ENCODE data around the gene CBFA2T2. TPM values are rescaled to one million over a fixed set of nuclear protein-coding genes. Genes with fewer than 3 reads are reported as not detected.
"Not testable (repeated sequence)": the region's sequence is repeated elsewhere in the genome, so short reads cannot be mapped to it uniquely, and the experiment has no call there.

CBFA2T2 gene
- total RNA-seq, 2 donors from 2014 or later = 14.8 to 18.0 TPM

- peaks cover 0 to 12% of the 10 kb centered on the region in 2 donors for H3K4me1 ChIP-seq (ENCODE audit: control insufficient read depth in 1 of 2, low read depth in 2 of 2)
- not testable (repeated sequence) for H3K9me3 ChIP-seq; H3K27me3 ChIP-seq (replicated peaks; ENCODE audit: insufficient read depth); H3K4me3 ChIP-seq; H3K36me3 ChIP-seq; H3K27ac ChIP-seq
- TF ChIP-seq CTCF (IDR thresholded peaks at IDR 0.05) = peak; percentile 81
- DNase-seq (ENCODE audit: low spot score) (peak; percentile 28), ATAC-seq (ENCODE audit: insufficient number of reproducible peaks, low FRiP score, low read depth) (peak; percentile 20)
These were observed 32.8 kb upstream of the CBFA2T2 start for GRCh38 chr20:33456916-33457642.

DNA sequence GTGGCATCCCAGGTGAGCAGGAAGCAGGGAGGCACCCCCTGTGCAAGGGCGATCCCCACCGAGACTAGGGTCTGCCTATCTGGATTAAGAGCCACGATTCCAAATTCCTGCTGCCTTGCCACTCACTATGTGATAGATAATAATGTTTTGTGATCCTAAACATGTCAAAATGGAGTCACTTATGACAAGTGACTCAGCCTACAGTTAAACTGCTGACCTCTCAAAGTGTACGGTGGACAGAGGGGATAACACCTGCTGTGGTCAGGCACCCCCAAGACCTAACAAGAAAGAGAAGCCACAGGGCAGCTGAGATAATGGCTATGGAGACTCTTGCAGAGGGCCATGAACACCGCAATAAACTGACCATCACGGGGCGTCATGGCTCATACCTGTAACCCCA lies 30.3 kb upstream of the CBFA2T2 start:
- H3K9me3 ChIP-seq = no peaks in the 10 kb centered on the region
- TF ChIP-seq CTCF (IDR thresholded peaks at IDR 0.05) = no peak
- no peak overlapping the region for H3K27ac ChIP-seq
- no peak overlapping the region for H3K4me3 ChIP-seq
- DNase-seq (ENCODE audit: low spot score) (no peak), ATAC-seq (ENCODE audit: insufficient number of reproducible peaks, low FRiP score, low read depth) (no peak)
- H3K4me1 ChIP-seq (ENCODE audit: control insufficient read depth in 1 of 2, low read depth in 2 of 2) = peaks cover 0 to 28% of the 10 kb centered on the region in 2 donors
- no peaks in the 10 kb centered on the region for H3K27me3 ChIP-seq (replicated peaks; ENCODE audit: insufficient read depth)
- H3K36me3 ChIP-seq = no peaks in the 10 kb centered on the region

DNA sequence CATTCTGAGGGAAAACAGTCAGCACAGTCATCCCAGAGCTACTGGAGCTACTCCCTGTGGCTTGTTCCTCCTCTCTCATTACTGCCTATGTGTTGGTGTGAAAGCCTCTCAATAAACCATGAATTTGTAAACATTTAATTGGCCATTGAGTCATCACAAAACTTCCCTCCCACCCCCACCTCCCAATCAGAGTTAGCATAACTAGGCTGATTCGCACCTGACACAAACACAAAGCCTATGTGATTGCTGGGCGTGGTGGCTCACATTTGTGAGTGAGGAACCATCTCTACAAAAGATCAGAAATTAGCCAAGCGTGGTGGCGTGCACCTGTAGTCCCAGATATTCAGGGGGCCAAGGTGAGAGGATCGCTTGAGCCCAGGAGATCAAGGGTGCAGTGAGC lies 29.2 kb upstream of the CBFA2T2 start:
- H3K27me3 ChIP-seq (replicated peaks; ENCODE audit: insufficient read depth) = no peaks in the 10 kb centered on the region
- H3K27ac ChIP-seq = no peak overlapping the region
- TF ChIP-seq CTCF (IDR thresholded peaks at IDR 0.05) = no peak
- peaks cover 0 to 28% of the 10 kb centered on the region in 2 donors for H3K4me1 ChIP-seq (ENCODE audit: control insufficient read depth in 1 of 2, low read depth in 2 of 2)
- H3K9me3 ChIP-seq = no peaks in the 10 kb centered on the region
- no peak for DNase-seq (ENCODE audit: low spot score)
- no peak for ATAC-seq (ENCODE audit: insufficient number of reproducible peaks, low FRiP score, low read depth)
- H3K4me3 ChIP-seq = no peak overlapping the region
- no peaks in the 10 kb centered on the region for H3K36me3 ChIP-seq

DNA sequence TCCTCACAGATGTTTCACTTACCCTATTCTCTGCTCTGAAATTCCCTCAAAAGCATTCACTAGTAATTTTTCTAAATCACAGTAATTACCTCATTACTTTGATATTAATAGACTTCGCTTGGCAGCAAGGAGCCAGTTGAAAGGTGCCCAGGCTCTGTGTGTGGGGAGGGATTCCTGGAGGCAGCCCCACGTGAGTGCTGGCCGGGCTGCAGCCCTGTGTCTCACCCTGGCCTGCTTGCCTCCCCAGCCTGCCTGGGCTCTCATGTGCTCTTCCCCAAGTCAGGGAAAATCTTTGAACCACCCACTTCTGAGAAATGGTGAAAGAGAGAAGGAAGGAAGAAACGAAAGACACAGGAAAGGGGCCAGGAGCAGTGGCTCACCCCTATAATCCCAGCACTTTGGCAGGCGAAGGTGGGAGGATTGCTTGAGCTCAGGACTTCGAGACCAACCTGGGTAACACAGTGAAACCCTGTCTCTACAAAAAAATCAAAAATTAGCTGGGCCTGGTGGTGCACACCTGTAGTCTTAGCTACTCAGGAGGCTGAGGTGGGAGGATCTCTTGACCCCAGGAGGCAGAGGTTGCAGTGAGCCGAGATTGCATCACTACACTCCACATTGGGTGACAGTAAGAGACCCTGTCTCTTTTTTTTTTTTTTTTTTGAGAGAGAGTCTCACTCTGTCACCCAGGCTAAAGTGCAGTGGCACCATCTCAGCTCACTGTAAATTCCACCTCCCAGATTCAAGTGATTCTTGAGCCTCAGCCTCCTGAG lies 26.4 kb upstream of the CBFA2T2 start:
- TF ChIP-seq CTCF (IDR thresholded peaks at IDR 0.05) = no peak
- Histone ChIP-seq H3K4me3 (no peak overlapping the region), H3K27me3 (replicated peaks; ENCODE audit: insufficient read depth) (no peaks in the 10 kb centered on the region), H3K4me1 (ENCODE audit: control insufficient read depth in 1 of 2, low read depth in 2 of 2) (peaks cover 0 to 16% of the 10 kb centered on the region in 2 donors), H3K27ac (no peak overlapping the region), H3K9me3 (no peaks in the 10 kb centered on the region), H3K36me3 (no peaks in the 10 kb centered on the region)
- ATAC-seq (ENCODE audit: insufficient number of reproducible peaks, low FRiP score, low read depth) = no peak
- no peak for DNase-seq (ENCODE audit: low spot score)

DNA sequence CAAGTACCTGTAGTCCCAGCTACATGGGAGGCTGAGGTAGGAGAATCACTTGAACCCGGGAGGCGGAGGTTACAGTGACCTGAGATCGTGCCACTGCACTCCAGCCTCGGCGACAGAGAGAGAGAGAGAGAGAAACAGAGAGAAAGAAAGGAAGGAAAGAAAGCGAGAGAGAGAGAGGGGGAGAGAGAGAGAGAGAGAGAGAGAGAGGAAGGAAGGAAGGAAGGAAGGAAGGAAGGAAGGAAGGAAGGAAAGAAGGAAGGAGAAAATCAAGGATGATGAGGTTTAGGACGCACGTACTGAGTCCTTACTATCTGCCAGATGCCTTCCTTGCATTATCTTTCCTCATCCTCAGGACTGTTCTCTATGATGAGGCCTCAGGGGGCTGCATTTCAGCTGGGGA lies 25.1 kb upstream of the CBFA2T2 start:
- not testable (repeated sequence) for ATAC-seq (ENCODE audit: insufficient number of reproducible peaks, low FRiP score, low read depth); H3K27me3 ChIP-seq (replicated peaks; ENCODE audit: insufficient read depth); H3K4me3 ChIP-seq; H3K36me3 ChIP-seq; H3K27ac ChIP-seq; H3K9me3 ChIP-seq; DNase-seq (ENCODE audit: low spot score)
- peaks cover 0 to 16% of the 10 kb centered on the region in 2 donors for H3K4me1 ChIP-seq (ENCODE audit: control insufficient read depth in 1 of 2, low read depth in 2 of 2)

All from thoracic aorta (tissue), 2 donors.